ENCODE results near the gene B3GNT9.

DNA sequence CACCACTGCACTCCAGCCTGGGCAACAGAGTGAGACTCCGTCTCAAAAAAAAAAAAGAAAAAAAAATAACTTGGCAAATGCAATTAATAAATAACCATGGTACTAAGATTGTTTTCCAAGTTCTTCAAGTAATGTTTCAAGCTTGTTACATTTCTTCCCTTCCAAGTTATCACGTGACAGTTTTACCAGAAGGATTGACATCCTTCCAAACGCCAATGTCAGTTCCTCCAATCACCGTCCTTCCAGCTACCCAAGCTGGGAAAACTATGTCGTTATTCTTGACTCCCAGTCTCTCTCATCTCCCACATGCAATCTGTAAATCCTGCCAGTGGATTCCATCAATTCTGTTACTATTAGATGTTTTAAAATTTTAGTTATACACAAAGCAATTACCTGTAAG is 44.9 kb downstream of the B3GNT9 start:
- TF ChIP-seq POLR2A (IDR thresholded peaks at IDR 0.05) = no peak
- TF ChIP-seq, protein P1, sequence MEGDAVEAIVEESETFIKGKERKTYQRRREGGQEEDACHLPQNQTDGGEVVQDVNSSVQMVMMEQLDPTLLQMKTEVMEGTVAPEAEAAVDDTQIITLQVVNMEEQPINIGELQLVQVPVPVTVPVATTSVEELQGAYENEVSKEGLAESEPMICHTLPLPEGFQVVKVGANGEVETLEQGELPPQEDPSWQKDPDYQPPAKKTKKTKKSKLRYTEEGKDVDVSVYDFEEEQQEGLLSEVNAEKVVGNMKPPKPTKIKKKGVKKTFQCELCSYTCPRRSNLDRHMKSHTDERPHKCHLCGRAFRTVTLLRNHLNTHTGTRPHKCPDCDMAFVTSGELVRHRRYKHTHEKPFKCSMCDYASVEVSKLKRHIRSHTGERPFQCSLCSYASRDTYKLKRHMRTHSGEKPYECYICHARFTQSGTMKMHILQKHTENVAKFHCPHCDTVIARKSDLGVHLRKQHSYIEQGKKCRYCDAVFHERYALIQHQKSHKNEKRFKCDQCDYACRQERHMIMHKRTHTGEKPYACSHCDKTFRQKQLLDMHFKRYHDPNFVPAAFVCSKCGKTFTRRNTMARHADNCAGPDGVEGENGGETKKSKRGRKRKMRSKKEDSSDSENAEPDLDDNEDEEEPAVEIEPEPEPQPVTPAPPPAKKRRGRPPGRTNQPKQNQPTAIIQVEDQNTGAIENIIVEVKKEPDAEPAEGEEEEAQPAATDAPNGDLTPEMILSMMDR (IDR thresholded peaks at IDR 0.05) = no peak
